ELR (cell line): Measurements from ENCODE around the gene DCAF15.

ENCODE experiments used
- DNase-seq: peaks from one replicate; pipeline ENCODE4 v3.0.0-alpha.2; 2015; ENCODE audit warnings: low read depth

Gene DCAF15

DNA sequence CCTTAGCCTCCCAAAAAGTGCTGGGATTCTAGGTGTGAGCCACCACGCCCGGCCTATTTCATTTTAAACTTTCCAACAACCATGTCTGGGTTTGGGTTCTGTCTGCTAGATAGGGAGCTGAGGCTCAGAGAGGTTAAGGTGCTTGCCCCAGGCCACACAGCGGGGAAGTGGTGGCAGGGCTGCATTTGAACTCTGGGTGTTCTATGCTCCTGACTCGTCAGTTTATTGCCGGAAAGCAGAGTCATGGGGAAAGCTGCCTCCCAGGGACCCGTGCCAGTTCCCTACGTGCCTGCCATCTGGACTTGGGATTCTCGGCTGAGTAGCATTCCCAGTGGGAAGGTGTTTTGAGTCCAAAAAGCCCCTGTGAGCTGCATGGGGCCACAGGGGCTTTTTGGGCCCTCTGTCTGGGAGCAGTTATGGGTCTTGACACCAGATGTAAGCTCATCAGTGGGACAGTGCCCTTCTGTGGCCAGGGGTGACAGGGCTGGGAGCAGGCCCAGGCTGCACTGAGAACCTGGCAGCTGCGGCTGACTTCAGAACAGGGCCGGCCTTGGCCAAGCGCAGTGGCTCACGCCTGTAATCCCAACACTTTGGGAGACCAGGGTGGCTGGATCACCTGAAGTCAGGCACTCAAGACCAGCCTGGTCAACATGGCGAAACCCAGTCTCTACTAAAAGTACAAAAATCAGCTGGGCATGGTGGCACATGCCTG lies 42.9 kb downstream of the DCAF15 start:
- peak; percentile 35 for DNase-seq

DNA sequence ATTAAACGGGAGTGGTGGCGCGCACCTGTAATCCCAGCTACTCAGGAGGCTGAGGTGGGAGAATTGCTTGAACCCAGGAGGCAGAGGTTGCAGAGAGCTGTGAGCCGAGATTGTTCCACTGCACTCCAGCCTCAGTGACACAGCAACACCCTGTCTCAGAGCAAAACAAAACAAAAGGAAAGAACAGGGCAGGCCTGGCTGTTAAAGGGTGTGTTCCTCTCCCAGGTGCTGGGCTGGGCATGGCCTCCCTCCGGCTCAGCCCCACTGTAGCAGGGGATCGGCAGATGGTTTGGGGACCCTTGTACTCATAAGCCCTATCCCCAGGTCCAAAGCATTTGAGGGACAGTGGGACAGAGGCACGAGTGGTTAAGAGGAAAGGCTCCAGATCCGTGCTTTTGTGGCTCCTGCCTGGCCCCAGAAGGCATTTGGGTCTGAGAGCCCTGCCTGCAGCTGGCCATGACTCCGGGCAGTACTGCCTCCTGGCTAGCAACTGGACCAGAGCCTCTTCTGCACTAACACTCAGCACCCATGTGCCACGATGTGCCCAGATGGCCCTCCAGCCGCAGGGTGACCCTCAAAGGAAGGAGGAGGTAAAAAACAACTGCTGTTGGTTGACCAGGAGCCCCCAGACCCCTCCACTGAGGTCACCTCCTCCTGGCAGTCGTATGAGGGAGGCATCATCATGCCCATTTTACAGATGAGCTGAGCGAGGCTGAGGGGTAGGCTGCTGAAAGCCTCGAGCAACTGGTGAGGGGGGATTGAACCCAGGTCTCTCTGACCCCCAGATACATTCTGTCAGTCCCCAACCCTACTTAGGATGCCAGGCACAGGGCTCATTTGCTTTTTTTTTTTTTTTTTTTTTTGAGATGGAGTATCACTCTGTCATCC lies 43.8 kb downstream of the DCAF15 start:
- no peak for DNase-seq

DNA sequence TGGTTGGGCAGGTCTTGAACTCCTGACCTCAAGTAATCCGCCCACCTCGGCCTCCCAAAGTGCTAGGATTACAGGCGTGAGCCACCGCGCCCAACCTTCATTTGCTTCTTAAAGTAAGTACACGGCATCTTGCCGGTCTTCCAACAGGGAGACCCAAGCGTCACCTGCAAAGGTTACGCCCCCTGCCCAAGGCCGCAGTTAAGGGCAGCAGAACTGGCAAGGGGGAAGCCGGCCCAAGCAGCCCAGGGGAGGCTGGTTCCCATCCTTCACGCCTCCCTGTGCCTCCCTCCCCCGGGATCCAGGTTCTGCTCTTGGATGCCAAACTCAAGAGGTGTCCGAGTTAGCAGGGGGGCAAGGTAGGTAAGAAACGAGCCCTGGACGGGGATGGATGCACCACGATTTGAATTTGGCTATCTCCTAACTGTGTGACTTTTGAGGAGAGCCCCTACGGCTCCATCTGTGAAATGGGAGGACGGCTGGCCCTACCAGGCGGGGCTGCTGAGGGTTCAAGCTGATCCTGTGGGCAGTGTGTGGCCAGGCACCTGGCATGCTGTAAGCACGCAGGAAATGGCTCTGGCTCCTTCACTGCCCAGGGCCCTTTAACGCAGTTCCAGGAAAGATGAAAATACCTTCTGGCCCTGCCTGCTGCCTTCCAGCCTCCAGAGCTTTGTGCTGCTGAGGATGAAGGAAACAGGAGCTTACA lies 44.8 kb downstream of the DCAF15 start:
- no peak for DNase-seq

DNA sequence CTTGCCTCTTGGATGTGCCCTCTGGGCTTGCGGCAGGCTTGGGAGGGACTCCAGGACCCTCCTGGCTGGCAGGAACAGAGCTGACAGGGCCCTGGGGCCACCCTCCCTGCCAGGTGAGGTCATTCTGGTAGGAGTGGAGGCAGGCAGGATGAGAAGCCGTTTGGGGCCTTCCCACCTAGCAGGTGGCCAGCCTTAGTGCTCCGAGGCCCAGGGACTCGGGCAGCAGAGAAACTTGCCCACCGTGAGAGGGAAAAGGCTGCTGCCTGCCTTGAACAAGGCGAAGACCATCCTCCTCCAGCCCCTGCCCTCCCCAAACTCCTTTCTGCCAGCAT lies 45.3 kb downstream of the DCAF15 start:
- no peak for DNase-seq

DNA sequence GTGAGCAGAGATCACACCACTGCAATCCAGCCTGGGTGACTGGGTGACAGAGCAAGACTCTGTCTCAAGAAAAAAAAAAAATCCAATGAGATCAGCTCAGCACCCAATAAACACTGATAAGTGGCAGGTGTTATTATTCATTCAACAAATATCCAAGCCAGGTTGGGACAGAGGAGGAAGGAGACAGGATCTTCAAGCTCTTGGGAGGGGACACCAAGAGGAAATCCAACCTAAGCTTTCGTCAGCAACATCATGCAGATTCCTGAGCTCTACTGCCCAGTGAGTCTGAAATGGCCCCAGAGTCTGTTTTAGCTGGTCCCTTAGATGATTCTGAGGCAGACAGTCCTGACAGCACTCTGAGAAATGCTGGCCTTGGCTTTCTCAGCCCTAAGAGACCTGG lies 46.1 kb downstream of the DCAF15 start:
- no peak for DNase-seq

DNA sequence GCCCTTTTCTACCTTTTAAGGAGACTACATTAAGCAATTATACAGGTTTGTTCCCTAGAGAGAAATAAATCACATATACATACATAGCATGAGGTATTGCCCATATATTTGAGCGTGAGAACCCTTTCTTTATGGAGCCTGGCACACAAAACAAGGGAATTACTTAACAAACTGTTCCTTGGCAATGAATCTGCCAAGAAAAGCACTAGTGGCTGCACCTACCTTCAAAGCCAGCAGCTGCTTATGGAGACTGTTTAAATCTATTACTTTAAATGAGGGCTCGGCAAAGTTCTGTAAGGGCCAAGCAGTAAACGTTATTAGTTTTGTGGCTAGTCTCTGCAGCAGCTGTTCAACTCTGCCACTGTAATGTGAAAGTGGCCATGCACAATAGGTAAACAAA lies 46.8 kb downstream of the DCAF15 start:
- DNase-seq = no peak

DNA sequence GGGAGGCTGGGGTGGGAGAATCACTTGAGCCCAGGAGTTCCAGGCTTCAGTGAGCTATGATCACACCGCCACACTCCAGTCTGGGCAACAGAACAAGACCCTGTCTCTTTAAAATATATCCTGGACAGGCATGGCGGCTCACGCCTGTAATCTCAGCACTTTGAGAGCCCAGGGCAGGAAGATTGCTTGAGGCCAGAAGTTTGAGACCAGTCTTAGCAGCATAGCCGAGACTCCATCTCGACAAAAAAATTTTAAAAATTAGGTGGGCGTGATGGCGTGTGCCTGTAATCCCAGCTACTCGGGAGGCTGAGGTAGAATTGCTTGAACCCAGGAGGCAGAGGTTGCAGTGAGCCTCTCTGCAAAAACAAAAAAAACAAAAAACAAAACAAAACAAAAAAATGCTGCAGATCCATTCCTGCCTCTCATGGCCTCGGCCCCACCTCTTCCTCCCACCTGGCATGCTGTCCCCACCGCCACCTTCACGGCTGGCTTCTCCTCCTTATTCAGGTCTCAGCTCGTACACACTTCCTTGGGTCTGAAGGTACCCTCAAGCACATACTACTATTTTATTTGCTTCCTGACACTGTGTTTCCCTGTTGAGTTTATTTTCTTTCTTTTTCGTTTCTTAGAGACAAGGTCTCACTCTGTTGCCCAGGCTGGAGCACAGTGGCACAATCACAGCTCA lies 48.5 kb downstream of the DCAF15 start:
- no peak for DNase-seq

DNA sequence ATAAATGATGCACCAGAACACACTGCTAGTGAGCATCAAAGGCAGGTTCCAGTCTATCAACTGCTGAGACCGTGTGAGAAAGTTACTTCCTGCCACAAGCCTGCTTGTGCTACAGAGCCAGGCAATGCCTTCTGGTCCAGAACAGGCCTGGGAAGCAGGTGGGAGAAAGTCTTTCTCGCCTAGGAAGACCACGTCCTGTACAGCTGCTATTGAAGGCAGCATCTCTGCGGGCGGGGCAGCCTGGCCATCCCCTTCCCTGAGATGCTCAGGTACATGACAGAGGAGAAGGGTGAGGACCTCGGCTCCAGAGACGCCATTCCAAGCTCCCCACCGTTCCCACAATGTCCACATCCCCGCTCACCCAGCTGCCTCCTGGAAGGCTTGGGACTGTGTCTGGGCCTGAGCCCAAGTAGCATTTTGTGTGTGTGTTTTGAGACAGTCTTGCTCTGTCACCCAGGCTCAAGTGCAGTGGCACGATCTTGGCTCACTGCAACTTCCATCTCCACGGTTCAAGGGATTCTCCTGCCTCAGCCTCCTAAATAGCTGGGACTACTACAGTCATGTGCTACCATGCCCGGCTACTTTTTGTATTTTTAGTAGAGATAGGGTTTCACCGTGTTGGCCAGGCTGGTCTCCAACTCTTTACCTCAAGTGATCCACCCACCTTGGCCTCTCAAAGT lies 50.4 kb downstream of the DCAF15 start:
- DNase-seq = no peak

DNA sequence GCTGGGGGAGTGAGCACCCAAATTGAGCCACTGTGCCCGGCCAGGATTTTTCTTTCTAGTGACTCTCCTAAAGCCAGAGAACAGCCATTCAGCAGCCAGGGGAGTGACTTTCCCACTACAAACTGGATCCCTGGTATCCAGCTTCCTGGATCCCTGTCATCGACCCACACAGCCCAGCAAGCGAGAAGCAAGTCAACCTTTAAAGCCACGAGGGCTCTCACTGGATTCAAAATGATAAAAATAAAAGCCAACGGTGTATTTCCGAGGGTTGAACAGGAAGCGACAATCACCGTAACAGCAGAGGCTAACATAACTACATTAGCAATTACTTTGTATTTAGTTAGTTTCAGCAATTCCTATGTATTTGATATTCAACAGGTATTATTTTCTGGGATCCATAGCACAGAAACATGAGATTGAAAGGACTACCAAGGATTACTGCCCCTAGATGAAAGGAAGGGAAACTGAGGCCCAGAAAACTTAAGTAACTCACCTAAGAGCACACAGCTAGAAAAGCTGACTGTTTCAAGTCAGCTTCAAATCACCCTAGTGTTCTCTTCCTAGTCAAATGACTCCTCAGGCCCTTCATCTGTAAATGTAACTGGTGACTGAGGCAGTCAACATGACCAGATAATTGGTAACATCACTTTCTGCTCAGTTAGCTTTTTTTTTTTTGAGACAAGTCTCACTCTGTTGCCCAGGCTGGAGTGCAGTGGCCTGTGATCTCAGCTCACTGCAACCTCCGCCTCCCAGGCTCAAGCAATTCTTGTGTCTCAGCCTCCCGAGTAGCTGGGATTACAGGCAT lies 51.1 kb downstream of the DCAF15 start:
- DNase-seq = no peak

DNA sequence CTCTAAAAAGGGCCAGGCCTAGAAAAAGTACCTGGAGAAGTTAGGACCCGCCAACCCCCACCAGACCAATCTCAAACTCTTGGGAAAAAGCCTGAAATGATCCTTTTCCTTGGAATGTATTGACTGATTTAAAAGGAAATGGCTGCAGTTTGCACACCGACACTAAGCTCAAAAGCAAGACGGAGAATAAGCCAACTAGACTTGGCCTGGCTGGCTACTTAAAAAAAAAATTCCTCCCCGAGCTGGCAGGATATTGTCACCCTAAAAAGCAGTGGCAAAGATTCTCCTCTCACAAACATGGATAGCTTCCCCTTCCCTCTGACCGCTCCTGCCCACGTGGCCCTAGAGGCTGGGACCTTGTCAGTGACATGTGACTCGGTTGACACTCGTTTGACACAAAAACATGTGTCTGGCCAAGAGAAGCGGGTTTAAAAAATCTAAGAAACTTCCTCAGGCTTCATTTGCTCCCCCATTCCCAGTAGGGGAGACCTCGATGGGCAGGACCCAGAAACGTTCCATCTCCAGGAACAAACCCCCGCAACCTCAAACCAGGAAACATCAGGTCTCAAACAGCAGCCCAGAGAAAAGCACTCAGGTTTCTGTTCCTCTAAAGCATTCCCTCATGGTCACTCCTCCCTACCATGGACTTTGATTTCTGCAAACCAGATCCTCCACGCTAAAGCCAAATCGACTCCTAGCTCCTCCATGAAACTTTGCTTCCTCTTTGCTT lies 52.5 kb downstream of the DCAF15 start:
- no peak for DNase-seq

DNA sequence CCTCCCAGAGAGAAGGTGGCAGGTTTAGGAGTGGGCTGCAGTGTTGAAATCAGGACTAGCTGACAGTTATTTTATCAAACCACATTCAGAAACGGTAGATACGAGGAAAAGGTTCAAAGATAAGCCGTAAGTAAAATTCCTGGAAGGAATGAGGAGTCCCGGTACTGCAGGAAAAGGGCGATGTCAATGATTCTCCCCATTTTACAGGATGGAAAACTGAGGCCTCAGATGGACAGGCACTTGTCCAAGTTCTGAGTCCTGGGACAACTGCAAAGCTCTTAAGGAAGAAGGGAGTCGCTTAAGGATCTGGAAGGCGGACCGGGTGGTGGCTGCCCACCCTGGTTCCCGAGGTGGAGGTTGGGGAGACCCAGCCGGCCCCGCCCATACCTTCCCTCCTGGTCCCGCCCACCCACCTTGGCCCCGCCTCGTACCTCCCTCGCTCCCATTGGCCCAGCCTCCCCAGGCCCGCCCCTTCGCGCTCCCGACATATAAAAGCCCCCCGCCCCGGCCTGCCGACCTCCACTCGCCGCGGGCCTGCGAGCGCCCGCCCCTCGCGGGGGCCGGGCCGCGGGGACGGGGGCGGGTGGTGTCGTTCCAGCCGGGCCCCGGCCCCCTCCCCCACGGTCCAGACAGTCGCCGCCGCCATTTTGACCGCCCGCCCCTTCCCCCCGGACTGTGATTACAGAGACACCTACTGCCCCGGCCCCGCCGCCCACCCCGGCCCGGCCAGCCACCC lies 53.2 kb downstream of the DCAF15 start:
- peak; percentile 88 for DNase-seq

DNA sequence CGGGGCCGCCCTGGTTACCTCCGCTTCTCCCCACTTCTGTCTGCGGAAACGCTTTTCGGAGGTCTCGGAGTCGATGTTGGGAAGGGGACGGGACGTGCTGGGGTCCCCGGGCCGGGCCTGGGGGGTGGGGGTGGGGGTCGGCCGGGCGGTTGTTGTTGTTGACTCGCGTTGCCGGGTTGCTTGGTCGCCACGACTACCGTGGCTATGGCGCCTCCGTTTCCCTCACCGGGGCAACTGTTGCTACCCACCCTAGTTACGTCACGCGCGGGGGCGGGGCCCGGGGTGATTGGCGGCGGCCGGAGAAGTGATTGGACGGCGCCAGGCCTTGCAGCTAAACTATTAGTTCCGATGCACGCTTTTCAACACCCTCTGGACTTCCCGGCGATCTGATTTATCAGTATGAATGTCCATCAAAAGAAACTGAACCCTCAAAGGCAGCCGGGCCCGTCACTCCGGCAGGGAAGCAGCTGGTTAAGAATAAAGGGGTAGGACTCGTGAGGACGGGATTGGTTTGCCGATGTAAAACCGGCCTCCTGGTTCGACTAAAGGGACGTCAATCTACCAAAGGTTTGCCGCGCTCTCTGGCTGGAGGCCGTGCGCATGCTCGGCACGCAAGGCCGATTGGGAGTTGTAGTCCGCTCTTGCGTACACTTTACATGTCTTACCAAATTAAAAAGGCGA lies 53.9 kb downstream of the DCAF15 start, which contains the start of gene RFX1:
Gene RFX1 (minus strand): TSS at position 236 of the 681 bp plus-strand sequence. CDS start 12,477 bp downstream, outside the sequence.
- peak; percentile 100 for DNase-seq

DNA sequence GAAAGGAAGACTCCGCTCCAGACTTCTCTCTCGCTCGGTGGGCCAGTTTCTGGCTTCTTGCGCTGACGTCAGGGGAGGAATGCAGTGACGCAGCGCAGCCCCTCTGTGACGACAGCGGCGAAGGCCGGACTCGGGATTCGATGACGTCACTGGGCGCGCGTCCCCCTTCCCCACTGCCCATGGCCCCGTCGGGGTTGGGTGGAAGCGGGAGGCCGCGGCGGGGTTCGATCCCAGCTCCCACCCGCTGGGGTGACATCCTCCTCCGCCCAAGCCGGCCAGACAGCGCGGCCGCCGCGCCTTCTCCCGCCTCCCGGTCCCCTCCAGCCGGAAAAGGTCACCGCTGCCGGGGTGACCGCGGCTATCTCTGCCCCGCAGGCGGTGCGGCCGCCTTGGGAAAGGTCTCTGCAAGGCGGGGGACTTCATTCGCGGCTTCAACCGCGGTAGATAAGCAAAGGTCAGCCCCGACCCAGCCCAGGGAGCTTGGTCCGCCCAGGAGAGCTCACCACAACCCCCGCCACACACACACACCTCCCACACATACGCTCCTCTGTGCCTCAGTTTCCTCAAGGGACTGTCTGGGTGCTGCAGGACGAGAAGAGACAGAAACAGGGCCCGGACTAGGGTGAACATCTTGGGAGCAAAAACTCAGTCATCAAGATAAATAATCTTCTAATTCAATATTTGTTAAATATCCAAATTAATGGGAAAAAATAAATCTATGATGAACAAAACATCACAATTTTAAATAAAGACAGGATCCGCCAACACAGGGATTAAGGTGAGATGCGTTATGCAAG lies 54.7 kb downstream of the DCAF15 start:
- no peak for DNase-seq
